ENCODE measurements around the gene LRP8. TPM values are rescaled to one million over a fixed set of nuclear protein-coding genes. Genes with fewer than 3 reads are reported as not detected.
A peak's percentile ranks its signal among the peaks of the same experiment; 100 is the strongest.

LRP8 gene
- total and polyA plus RNA-seq, 2 experiments from 2014 or later, result 27.8 to 71.1 TPM

DNA sequence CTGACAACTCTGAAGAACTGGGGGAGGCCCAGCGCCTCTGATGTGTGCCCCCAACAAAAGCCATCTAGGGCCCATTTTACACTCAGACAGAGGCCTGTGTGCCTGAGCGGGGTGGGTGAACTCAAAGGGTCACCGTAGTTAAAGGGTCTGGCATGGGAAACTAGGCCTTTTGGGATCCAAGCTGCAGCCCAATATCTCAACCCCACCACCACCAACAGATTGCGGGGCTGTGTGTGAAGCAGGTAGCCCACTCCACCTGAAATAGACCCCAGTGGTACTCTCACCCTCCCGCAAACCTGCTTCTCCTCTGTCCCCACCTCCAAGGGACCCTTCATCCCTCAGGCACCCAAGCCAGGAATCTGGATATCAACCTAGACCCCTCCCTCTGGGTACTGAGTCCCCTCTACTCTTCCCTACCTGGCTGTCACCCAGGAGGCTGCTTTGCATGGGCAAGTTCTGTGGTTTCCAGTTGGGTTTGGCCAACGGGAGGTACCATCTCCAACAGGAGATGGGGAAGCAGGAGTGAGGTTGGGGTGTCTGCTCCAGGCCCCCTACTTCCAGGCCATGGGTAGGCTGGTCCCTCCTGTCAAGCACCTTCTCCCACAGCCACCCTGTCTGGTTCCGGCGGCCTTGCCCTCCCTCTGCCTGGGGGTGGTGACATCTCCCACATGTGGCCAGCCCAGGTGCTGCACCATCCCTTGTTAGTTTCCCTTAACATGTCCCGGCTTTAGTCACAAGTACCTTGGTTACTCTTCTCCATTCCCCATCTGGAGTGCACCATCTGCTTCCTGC lies 35.2 kb upstream of the LRP8 start:
- no peaks in the 10 kb centered on the region for H3K4me1 ChIP-seq (ENCODE audit: insufficient read depth)
- Mint-ChIP-seq H3K27ac (no peak overlapping the region), H3K4me3 (no peak overlapping the region), H3K9me3 (no peaks in the 10 kb centered on the region; the same call in 2 of the 3 replicates), H3K36me3 (ENCODE audit: low read depth) (no peaks in the 10 kb centered on the region), H3K27me3 (ENCODE audit: insufficient read depth, low read depth, poor library complexity) (peaks cover 34% of the 10 kb centered on the region), H3K4me1 (no peaks in the 10 kb centered on the region; the same call in 2 of the 3 replicates)
- TF ChIP-seq ZNF331 (CRISPR knock-in tag; IDR thresholded peaks at IDR 0.05; ENCODE audit: low read depth), result no peak
- no peak for TF ChIP-seq POLR2AphosphoS5 (IDR thresholded peaks at IDR 0.05; ENCODE audit: low read depth)
- no peak for TF ChIP-seq NANOG (IDR thresholded peaks at IDR 0.05; ENCODE audit: borderline replicate concordance)
- TF ChIP-seq, protein P1, sequence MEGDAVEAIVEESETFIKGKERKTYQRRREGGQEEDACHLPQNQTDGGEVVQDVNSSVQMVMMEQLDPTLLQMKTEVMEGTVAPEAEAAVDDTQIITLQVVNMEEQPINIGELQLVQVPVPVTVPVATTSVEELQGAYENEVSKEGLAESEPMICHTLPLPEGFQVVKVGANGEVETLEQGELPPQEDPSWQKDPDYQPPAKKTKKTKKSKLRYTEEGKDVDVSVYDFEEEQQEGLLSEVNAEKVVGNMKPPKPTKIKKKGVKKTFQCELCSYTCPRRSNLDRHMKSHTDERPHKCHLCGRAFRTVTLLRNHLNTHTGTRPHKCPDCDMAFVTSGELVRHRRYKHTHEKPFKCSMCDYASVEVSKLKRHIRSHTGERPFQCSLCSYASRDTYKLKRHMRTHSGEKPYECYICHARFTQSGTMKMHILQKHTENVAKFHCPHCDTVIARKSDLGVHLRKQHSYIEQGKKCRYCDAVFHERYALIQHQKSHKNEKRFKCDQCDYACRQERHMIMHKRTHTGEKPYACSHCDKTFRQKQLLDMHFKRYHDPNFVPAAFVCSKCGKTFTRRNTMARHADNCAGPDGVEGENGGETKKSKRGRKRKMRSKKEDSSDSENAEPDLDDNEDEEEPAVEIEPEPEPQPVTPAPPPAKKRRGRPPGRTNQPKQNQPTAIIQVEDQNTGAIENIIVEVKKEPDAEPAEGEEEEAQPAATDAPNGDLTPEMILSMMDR (conservative IDR thresholded peaks at IDR 0.05; ENCODE audit: low read depth in 2 of 2), result peak in 1 of 2 experiments; percentile 52; a peak in 3 of 4 replicates
- no peaks in the 10 kb centered on the region for H4K20me1 ChIP-seq (replicated peaks; ENCODE audit: insufficient read depth)
- H3K9me2 ChIP-seq (ENCODE audit: insufficient read depth), result no peaks in the 10 kb centered on the region
- no peak overlapping the region for H3K27ac ChIP-seq (ENCODE audit: low read depth)
- H3K4me2 ChIP-seq, result no peak overlapping the region
- DNase-seq (ENCODE audit: low spot score) (peak; percentile 32), ATAC-seq (peak; percentile 84)
- H2AFZ ChIP-seq, result no peak overlapping the region
- H3K4me3 ChIP-seq, result no peak overlapping the region
- no peaks in the 10 kb centered on the region for H3F3A ChIP-seq (replicated peaks; ENCODE audit: low read depth)
- H3K79me2 ChIP-seq (replicated peaks; ENCODE audit: insufficient read depth), result no peaks in the 10 kb centered on the region
- no peaks in the 10 kb centered on the region for H3K36me3 ChIP-seq (ENCODE audit: insufficient read depth)
- no peaks in the 10 kb centered on the region for H3K27me3 ChIP-seq (ENCODE audit: insufficient read depth)

DNA sequence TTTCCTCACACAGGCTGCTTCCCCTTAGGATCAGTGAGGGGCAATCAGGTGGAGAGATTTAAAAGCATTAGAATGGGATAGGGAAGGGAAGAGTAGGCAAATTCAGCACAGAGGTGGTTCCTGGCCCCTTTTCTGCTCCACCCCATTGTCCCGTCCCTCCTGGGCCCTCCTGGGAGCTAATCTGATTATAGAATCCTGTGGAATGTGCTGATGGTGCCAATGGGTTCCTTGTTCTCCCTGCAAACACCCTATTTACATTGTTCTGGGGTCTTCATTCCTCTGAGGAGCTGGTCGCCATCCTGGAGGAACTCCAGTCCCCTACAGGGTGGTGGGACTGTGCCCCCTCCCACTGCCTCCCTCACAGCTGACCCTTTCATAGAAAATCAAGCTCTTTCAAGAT lies 34.4 kb upstream of the LRP8 start:
- Mint-ChIP-seq H3K36me3 (ENCODE audit: low read depth) (no peaks in the 10 kb centered on the region), H3K9me3 (no peaks in the 10 kb centered on the region; the same call in 1 of the 3 replicates), H3K4me3 (no peak overlapping the region), H3K4me1 (no peaks in the 10 kb centered on the region; the same call in 2 of the 3 replicates), H3K27ac (no peak overlapping the region), H3K27me3 (ENCODE audit: insufficient read depth, low read depth, poor library complexity) (peaks cover 33% of the 10 kb centered on the region)
- ATAC-seq, result peak; percentile 57
- Histone ChIP-seq H3K27me3 (ENCODE audit: insufficient read depth) (no peaks in the 10 kb centered on the region), H2AFZ (no peak overlapping the region), H3K79me2 (replicated peaks; ENCODE audit: insufficient read depth) (no peaks in the 10 kb centered on the region), H3K36me3 (ENCODE audit: insufficient read depth) (no peaks in the 10 kb centered on the region), H3K4me1 (ENCODE audit: insufficient read depth) (no peaks in the 10 kb centered on the region), H3F3A (replicated peaks; ENCODE audit: low read depth) (no peaks in the 10 kb centered on the region), H3K27ac (ENCODE audit: low read depth) (no peak overlapping the region), H3K4me3 (no peak overlapping the region), H3K4me2 (no peak overlapping the region), H3K9me2 (ENCODE audit: insufficient read depth) (no peaks in the 10 kb centered on the region), H4K20me1 (replicated peaks; ENCODE audit: insufficient read depth) (no peaks in the 10 kb centered on the region)
- DNase-seq (ENCODE audit: low spot score), result no peak
- TF ChIP-seq, protein P2, sequence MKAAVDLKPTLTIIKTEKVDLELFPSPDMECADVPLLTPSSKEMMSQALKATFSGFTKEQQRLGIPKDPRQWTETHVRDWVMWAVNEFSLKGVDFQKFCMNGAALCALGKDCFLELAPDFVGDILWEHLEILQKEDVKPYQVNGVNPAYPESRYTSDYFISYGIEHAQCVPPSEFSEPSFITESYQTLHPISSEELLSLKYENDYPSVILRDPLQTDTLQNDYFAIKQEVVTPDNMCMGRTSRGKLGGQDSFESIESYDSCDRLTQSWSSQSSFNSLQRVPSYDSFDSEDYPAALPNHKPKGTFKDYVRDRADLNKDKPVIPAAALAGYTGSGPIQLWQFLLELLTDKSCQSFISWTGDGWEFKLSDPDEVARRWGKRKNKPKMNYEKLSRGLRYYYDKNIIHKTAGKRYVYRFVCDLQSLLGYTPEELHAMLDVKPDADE (IDR thresholded peaks at IDR 0.05), result no peak
- TF ChIP-seq, protein P3, sequence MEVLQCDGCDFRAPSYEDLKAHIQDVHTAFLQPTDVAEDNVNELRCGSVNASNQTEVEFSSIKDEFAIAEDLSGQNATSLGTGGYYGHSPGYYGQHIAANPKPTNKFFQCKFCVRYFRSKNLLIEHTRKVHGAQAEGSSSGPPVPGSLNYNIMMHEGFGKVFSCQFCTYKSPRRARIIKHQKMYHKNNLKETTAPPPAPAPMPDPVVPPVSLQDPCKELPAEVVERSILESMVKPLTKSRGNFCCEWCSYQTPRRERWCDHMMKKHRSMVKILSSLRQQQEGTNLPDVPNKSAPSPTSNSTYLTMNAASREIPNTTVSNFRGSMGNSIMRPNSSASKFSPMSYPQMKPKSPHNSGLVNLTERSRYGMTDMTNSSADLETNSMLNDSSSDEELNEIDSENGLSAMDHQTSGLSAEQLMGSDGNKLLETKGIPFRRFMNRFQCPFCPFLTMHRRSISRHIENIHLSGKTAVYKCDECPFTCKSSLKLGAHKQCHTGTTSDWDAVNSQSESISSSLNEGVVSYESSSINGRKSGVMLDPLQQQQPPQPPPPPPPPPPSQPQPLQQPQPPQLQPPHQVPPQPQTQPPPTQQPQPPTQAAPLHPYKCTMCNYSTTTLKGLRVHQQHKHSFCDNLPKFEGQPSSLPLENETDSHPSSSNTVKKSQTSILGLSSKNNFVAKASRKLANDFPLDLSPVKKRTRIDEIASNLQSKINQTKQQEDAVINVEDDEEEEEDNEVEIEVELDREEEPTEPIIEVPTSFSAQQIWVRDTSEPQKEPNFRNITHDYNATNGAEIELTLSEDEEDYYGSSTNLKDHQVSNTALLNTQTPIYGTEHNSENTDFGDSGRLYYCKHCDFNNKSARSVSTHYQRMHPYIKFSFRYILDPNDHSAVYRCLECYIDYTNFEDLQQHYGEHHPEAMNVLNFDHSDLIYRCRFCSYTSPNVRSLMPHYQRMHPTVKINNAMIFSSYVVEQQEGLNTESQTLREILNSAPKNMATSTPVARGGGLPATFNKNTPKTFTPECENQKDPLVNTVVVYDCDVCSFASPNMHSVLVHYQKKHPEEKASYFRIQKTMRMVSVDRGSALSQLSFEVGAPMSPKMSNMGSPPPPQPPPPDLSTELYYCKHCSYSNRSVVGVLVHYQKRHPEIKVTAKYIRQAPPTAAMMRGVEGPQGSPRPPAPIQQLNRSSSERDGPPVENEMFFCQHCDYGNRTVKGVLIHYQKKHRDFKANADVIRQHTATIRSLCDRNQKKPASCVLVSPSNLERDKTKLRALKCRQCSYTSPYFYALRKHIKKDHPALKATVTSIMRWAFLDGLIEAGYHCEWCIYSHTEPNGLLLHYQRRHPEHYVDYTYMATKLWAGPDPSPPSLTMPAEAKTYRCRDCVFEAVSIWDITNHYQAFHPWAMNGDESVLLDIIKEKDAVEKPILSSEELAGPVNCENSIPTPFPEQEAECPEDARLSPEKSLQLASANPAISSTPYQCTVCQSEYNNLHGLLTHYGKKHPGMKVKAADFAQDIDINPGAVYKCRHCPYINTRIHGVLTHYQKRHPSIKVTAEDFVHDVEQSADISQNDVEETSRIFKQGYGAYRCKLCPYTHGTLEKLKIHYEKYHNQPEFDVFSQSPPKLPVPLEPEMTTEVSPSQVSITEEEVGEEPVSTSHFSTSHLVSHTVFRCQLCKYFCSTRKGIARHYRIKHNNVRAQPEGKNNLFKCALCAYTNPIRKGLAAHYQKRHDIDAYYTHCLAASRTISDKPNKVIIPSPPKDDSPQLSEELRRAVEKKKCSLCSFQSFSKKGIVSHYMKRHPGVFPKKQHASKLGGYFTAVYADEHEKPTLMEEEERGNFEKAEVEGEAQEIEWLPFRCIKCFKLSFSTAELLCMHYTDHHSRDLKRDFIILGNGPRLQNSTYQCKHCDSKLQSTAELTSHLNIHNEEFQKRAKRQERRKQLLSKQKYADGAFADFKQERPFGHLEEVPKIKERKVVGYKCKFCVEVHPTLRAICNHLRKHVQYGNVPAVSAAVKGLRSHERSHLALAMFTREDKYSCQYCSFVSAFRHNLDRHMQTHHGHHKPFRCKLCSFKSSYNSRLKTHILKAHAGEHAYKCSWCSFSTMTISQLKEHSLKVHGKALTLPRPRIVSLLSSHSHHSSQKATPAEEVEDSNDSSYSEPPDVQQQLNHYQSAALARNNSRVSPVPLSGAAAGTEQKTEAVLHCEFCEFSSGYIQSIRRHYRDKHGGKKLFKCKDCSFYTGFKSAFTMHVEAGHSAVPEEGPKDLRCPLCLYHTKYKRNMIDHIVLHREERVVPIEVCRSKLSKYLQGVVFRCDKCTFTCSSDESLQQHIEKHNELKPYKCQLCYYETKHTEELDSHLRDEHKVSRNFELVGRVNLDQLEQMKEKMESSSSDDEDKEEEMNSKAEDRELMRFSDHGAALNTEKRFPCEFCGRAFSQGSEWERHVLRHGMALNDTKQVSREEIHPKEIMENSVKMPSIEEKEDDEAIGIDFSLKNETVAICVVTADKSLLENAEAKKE (CRISPR knock-in tag; IDR thresholded peaks at IDR 0.05), result no peak
- TF ChIP-seq NANOG (IDR thresholded peaks at IDR 0.05; ENCODE audit: borderline replicate concordance), result no peak
- TF ChIP-seq, protein P4, sequence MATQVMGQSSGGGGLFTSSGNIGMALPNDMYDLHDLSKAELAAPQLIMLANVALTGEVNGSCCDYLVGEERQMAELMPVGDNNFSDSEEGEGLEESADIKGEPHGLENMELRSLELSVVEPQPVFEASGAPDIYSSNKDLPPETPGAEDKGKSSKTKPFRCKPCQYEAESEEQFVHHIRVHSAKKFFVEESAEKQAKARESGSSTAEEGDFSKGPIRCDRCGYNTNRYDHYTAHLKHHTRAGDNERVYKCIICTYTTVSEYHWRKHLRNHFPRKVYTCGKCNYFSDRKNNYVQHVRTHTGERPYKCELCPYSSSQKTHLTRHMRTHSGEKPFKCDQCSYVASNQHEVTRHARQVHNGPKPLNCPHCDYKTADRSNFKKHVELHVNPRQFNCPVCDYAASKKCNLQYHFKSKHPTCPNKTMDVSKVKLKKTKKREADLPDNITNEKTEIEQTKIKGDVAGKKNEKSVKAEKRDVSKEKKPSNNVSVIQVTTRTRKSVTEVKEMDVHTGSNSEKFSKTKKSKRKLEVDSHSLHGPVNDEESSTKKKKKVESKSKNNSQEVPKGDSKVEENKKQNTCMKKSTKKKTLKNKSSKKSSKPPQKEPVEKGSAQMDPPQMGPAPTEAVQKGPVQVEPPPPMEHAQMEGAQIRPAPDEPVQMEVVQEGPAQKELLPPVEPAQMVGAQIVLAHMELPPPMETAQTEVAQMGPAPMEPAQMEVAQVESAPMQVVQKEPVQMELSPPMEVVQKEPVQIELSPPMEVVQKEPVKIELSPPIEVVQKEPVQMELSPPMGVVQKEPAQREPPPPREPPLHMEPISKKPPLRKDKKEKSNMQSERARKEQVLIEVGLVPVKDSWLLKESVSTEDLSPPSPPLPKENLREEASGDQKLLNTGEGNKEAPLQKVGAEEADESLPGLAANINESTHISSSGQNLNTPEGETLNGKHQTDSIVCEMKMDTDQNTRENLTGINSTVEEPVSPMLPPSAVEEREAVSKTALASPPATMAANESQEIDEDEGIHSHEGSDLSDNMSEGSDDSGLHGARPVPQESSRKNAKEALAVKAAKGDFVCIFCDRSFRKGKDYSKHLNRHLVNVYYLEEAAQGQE (IDR thresholded peaks at IDR 0.05; ENCODE audit: unreplicated experiment), result no peak
